PC-3 (cell line): ENCODE data around the gene RAF1.

ENCODE experiments used
- EZH2phosphoT487 ChIP-seq: fragments of 300-600 bp; sonication (generic); IDR thresholded peaks from 2 replicates; pipeline ENCODE4 v1.6.1; 2018; ENCODE audit warnings: mild to moderate bottlenecking, antibody characterized with exemption, low read length, borderline replicate concordance
- TF ChIP-seq, protein P1 (sequence below): fragments of 300-600 bp; sonication (generic); conservative IDR thresholded peaks from 2 replicates; pipeline ENCODE4 v1.5.1; 2017; ENCODE audit warnings: antibody characterized with exemption, low read depth, mild to moderate bottlenecking, low read length

DNA sequence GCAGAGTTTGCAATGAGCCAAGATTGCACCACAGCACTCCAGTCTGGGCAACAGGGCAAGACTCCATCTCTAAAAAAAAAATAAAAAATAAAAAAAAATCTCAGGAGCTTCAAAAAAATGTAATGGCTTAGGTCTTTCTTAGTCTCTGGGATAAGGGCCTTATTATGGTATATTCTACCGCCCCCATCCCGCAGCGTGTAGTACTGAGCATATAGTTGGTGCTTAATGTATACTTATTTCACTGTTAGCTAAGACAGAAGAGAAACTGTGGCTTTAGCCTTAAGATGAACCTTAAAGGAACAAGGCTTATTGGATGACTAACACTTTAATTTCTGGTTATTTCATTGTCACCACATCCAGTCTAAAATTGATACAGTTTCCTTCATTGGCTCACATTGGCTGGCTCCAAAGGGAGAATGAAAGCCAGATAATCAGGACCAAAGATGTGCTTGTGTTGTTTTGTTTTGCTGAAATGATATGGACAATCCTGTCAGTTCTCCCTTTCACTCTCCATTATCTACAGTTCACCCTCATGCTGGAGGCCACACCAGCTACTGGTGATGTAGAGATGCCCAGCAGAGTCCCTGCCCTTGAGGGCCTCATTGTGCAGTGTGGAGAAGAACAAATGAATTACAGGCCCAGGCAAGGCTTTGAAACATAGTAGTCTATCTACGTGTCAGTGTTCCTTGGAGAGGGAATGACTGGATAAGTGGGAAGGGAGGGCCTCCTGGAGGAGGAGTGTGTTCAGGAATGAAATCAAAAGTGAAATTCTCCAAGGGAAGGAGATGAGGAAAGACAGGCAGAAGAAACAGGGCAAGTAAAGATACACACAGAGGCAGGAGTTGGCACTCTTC is 17.4 kb upstream of the RAF1 start:
- TF ChIP-seq, protein P1, sequence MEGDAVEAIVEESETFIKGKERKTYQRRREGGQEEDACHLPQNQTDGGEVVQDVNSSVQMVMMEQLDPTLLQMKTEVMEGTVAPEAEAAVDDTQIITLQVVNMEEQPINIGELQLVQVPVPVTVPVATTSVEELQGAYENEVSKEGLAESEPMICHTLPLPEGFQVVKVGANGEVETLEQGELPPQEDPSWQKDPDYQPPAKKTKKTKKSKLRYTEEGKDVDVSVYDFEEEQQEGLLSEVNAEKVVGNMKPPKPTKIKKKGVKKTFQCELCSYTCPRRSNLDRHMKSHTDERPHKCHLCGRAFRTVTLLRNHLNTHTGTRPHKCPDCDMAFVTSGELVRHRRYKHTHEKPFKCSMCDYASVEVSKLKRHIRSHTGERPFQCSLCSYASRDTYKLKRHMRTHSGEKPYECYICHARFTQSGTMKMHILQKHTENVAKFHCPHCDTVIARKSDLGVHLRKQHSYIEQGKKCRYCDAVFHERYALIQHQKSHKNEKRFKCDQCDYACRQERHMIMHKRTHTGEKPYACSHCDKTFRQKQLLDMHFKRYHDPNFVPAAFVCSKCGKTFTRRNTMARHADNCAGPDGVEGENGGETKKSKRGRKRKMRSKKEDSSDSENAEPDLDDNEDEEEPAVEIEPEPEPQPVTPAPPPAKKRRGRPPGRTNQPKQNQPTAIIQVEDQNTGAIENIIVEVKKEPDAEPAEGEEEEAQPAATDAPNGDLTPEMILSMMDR: no peak
- no peak for TF ChIP-seq EZH2phosphoT487
